MM.1S (cell line): ENCODE results near the gene HS3ST1.

Source experiments
- DNase-seq: peaks from one replicate; pipeline ENCODE4 v3.0.0-alpha.2; 2015
- H2AFZ ChIP-seq: fragments of 300-600 bp; sonication (generic); 2 replicates; pipeline ENCODE4 v1.6.0; 2016; ENCODE audit warnings: antibody characterized with exemption, low read length
- H3F3A ChIP-seq: fragments of 300-600 bp; sonication (generic); 2 replicates; pipeline ENCODE4 v1.6.1; 2016; ENCODE audit warnings: mild to moderate bottlenecking, antibody characterized with exemption, low read length, moderate library complexity, mixed read lengths; ENCODE audit not compliant: insufficient read depth
- H3K27ac ChIP-seq: fragments of 300-600 bp; sonication (generic); 2 replicates; pipeline ENCODE4 v1.5.1; 2016; ENCODE audit warnings: mild to moderate bottlenecking, low read length
- H3K27me3 ChIP-seq: fragments of 300-600 bp; sonication (generic); replicated peaks from 2 replicates; pipeline ENCODE4 v1.6.0; 2016; ENCODE audit warnings: low read length; ENCODE audit not compliant: insufficient read depth
- H3K36me3 ChIP-seq: fragments of 300-600 bp; sonication (generic); replicated peaks from 2 replicates; pipeline ENCODE4 v1.6.1; 2016; ENCODE audit warnings: mild to moderate bottlenecking, low read length, mixed read lengths; ENCODE audit not compliant: insufficient read depth
- H3K4me1 ChIP-seq: fragments of 300-600 bp; sonication (generic); 2 replicates; pipeline ENCODE4 v1.6.1; 2016; ENCODE audit warnings: low read length, mixed read lengths
- H3K4me2 ChIP-seq: fragments of 300-600 bp; sonication (generic); 2 replicates; pipeline ENCODE4 v1.6.0; 2016; ENCODE audit warnings: low read depth, low read length
- H3K4me3 ChIP-seq: fragments of 300-600 bp; sonication (generic); 2 replicates; pipeline ENCODE4 v1.5.1; 2016; ENCODE audit warnings: low read length, mixed read lengths
- H3K79me2 ChIP-seq: fragments of 300-600 bp; sonication (generic); 2 replicates; pipeline ENCODE4 v1.6.1; 2016; ENCODE audit warnings: mixed run types, low read length, mixed read lengths
- H3K9ac ChIP-seq: fragments of 300-600 bp; sonication (generic); 2 replicates; pipeline ENCODE4 v1.6.1; 2016; ENCODE audit warnings: low read length, mixed read lengths
- H3K9me2 ChIP-seq: fragments of 300-600 bp; sonication (generic); replicated peaks from 2 replicates; pipeline ENCODE4 v1.6.1; 2016; ENCODE audit warnings: mild to moderate bottlenecking, low read length, mixed read lengths; ENCODE audit not compliant: insufficient read depth
- H3K9me3 ChIP-seq: fragments of 300-600 bp; sonication (generic); replicated peaks from 2 replicates; pipeline ENCODE4 v1.6.1; 2016; ENCODE audit warnings: mild to moderate bottlenecking, low read length, mixed read lengths; ENCODE audit not compliant: insufficient read depth
- H4K20me1 ChIP-seq: fragments of 300-600 bp; sonication (generic); 2 replicates; pipeline ENCODE4 v1.6.1; 2016; ENCODE audit warnings: mild to moderate bottlenecking, low read length, moderate library complexity, mixed read lengths; ENCODE audit not compliant: insufficient read depth
- CTCF ChIP-seq: fragments of 300-600 bp; sonication (generic); IDR thresholded peaks from 2 replicates; pipeline ENCODE4 v1.5.1; 2016; ENCODE audit warnings: antibody characterized with exemption, low read length, mixed read lengths
- EZH2 ChIP-seq: fragments of 300-600 bp; sonication (generic); optimal IDR thresholded peaks from 2 replicates; pipeline ENCODE3; 2017; ENCODE audit warnings: low read depth, mild to moderate bottlenecking, antibody characterized with exemption, low read length, mixed read lengths
- EZH2phosphoT487 ChIP-seq: fragments of 300-600 bp; sonication (generic); IDR thresholded peaks from 2 replicates; pipeline ENCODE4 v1.6.1; 2018; ENCODE audit warnings: antibody characterized with exemption, low read length

Gene HS3ST1

GRCh38 chr4:11409632-11410031 lies 19.1 kb downstream of the HS3ST1 start:
- Histone ChIP-seq H3K4me2 (no peak overlapping the region), H4K20me1 (no peaks in the 10 kb centered on the region), H3K9ac (no peak overlapping the region), H3K9me3 (no peaks in the 10 kb centered on the region), H2AFZ (no peak overlapping the region), H3K4me1 (peaks cover 18% of the 10 kb centered on the region), H3K27ac (no peak overlapping the region), H3K27me3 (no peaks in the 10 kb centered on the region), H3K4me3 (no peak overlapping the region), H3F3A (0 out of 2 replicates have a peak, but pooled peaks cover 6% of the 10 kb centered on the region), H3K36me3 (no peaks in the 10 kb centered on the region), H3K9me2 (no peaks in the 10 kb centered on the region), H3K79me2 (no peaks in the 10 kb centered on the region)
- DNase-seq = no peak
- TF ChIP-seq EZH2 = no peak
- TF ChIP-seq EZH2phosphoT487 = no peak
- TF ChIP-seq CTCF = no peak

GRCh38 chr4:11408233-11408967 lies 20.3 kb downstream of the HS3ST1 start:
- H3K79me2 ChIP-seq = no peaks in the 10 kb centered on the region
- no peaks in the 10 kb centered on the region for H3K9me2 ChIP-seq
- no peak overlapping the region for H2AFZ ChIP-seq
- no peak overlapping the region for H3K27ac ChIP-seq
- no peaks in the 10 kb centered on the region for H3K36me3 ChIP-seq
- no peak overlapping the region for H3K4me3 ChIP-seq
- no peaks in the 10 kb centered on the region for H3K9me3 ChIP-seq
- TF ChIP-seq EZH2phosphoT487 (no peak), EZH2 (no peak)
- 0 out of 2 replicates have a peak, but pooled peaks cover 6% of the 10 kb centered on the region for H3F3A ChIP-seq
- H3K9ac ChIP-seq = no peak overlapping the region
- DNase-seq = no peak
- H3K27me3 ChIP-seq = no peaks in the 10 kb centered on the region
- H3K4me2 ChIP-seq = no peak overlapping the region
- H3K4me1 ChIP-seq = peaks cover 30% of the 10 kb centered on the region
- H4K20me1 ChIP-seq = no peaks in the 10 kb centered on the region

GRCh38 chr4:11407551-11407950 lies 21.1 kb downstream of the HS3ST1 start:
- Histone ChIP-seq H3K27ac (no peak overlapping the region), H3K4me1 (peaks cover 38% of the 10 kb centered on the region), H3K4me3 (no peak overlapping the region), H3K36me3 (no peaks in the 10 kb centered on the region), H3K79me2 (no peaks in the 10 kb centered on the region), H4K20me1 (no peaks in the 10 kb centered on the region), H3K9ac (no peak overlapping the region), H3F3A (peaks cover 7% of the 10 kb centered on the region; the same call in 1 of the 2 replicates), H3K27me3 (no peaks in the 10 kb centered on the region), H3K9me3 (no peaks in the 10 kb centered on the region), H2AFZ (no peak overlapping the region), H3K9me2 (no peaks in the 10 kb centered on the region), H3K4me2 (no peak overlapping the region)
- TF ChIP-seq EZH2phosphoT487 (no peak), EZH2 (no peak), CTCF (no peak)
- no peak for DNase-seq

GRCh38 chr4:11404431-11404830 lies 24.3 kb downstream of the HS3ST1 start:
- Histone ChIP-seq H3K4me1 (peaks cover 52% of the 10 kb centered on the region), H3K36me3 (no peaks in the 10 kb centered on the region), H2AFZ (no peak overlapping the region), H3K9me2 (no peaks in the 10 kb centered on the region), H3K4me3 (no peak overlapping the region), H3K9ac (no peak overlapping the region), H3K79me2 (no peaks in the 10 kb centered on the region), H3F3A (peaks cover 17% of the 10 kb centered on the region; the same call in 1 of the 2 replicates), H3K4me2 (no peak overlapping the region; the same call in 1 of the 2 replicates), H3K9me3 (no peaks in the 10 kb centered on the region), H3K27me3 (no peaks in the 10 kb centered on the region), H3K27ac (no peak overlapping the region), H4K20me1 (no peaks in the 10 kb centered on the region)
- no peak for DNase-seq
- TF ChIP-seq CTCF = no peak
